ENCODE data around the gene G6PC1. TPM values are rescaled to one million over a fixed set of nuclear protein-coding genes. Genes with fewer than 3 reads are reported as not detected.
A peak's percentile ranks its signal among the peaks of the same experiment; 100 is the strongest.

Gene G6PC1
- total and polyA plus RNA-seq, 2 of the 13 experiments (the other 11 are each of a cell fraction or from before 2014, with no cell fraction given): 1.7 to 37.9 TPM

- TF ChIP-seq ATF7 (IDR thresholded peaks at IDR 0.05) (no peak), ATF7 (CRISPR knock-in tag; IDR thresholded peaks at IDR 0.05) (peak; percentile 42; the same call in 1 of the 2 replicates), KDM6A (CRISPR knock-in tag; IDR thresholded peaks at IDR 0.05; ENCODE audit: low read depth) (peak; percentile 96), CREM (IDR thresholded peaks at IDR 0.05) (peak; percentile 79), CREM (CRISPR knock-in tag; IDR thresholded peaks at IDR 0.05) (no peak), ZSCAN25 (CRISPR knock-in tag; IDR thresholded peaks at IDR 0.05) (peak; percentile 87), ZMYM3 (CRISPR knock-in tag; IDR thresholded peaks at IDR 0.05) (peak; percentile 73), ZBTB20 (CRISPR knock-in tag; IDR thresholded peaks at IDR 0.05; ENCODE audit: borderline replicate concordance, low read depth) (peak; percentile 79; the same call in 1 of the 2 replicates), TGIF2 (CRISPR knock-in tag; IDR thresholded peaks at IDR 0.05) (peak; percentile 75), POGK (CRISPR knock-in tag; conservative IDR thresholded peaks at IDR 0.05) (peak; percentile 63; the same call in 1 of the 2 replicates), HOXD1 (CRISPR knock-in tag; IDR thresholded peaks at IDR 0.05) (no peak), NFKB2 (CRISPR knock-in tag; IDR thresholded peaks at IDR 0.05; ENCODE audit: borderline replicate concordance) (no peak), ZNF430 (CRISPR knock-in tag; IDR thresholded peaks at IDR 0.05) (0 out of 2 replicates have a peak, but pooled peaks have one; percentile 2), EED (CRISPR knock-in tag; IDR thresholded peaks at IDR 0.05) (0 out of 2 replicates have a peak, but pooled peaks have one; percentile 42), ZNF350 (CRISPR knock-in tag; IDR thresholded peaks at IDR 0.05; ENCODE audit: borderline replicate concordance, low read depth) (peak; percentile 69; the same call in 1 of the 2 replicates), ZNF207 (IDR thresholded peaks at IDR 0.05; ENCODE audit: borderline replicate concordance) (no peak), ETV5 (CRISPR knock-in tag; IDR thresholded peaks at IDR 0.05; ENCODE audit: borderline replicate concordance) (peak; percentile 69; the same call in 1 of the 2 replicates), FOXK2 (IDR thresholded peaks at IDR 0.05) (peak; percentile 72), ZNF574 (CRISPR knock-in tag; IDR thresholded peaks at IDR 0.05) (peak; percentile 80), PHF8 (CRISPR knock-in tag; IDR thresholded peaks at IDR 0.05) (no peak), ZNF20 (CRISPR knock-in tag; IDR thresholded peaks at IDR 0.05) (no peak)
- TF ChIP-seq, protein P1, sequence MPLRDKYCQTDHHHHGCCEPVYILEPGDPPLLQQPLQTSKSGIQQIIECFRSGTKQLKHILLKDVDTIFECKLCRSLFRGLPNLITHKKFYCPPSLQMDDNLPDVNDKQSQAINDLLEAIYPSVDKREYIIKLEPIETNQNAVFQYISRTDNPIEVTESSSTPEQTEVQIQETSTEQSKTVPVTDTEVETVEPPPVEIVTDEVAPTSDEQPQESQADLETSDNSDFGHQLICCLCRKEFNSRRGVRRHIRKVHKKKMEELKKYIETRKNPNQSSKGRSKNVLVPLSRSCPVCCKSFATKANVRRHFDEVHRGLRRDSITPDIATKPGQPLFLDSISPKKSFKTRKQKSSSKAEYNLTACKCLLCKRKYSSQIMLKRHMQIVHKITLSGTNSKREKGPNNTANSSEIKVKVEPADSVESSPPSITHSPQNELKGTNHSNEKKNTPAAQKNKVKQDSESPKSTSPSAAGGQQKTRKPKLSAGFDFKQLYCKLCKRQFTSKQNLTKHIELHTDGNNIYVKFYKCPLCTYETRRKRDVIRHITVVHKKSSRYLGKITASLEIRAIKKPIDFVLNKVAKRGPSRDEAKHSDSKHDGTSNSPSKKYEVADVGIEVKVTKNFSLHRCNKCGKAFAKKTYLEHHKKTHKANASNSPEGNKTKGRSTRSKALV (CRISPR knock-in tag; IDR thresholded peaks at IDR 0.05): peak; percentile 28; the same call in 1 of the 2 replicates
- TF ChIP-seq, protein P2, sequence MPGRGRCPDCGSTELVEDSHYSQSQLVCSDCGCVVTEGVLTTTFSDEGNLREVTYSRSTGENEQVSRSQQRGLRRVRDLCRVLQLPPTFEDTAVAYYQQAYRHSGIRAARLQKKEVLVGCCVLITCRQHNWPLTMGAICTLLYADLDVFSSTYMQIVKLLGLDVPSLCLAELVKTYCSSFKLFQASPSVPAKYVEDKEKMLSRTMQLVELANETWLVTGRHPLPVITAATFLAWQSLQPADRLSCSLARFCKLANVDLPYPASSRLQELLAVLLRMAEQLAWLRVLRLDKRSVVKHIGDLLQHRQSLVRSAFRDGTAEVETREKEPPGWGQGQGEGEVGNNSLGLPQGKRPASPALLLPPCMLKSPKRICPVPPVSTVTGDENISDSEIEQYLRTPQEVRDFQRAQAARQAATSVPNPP (CRISPR knock-in tag; IDR thresholded peaks at IDR 0.05): peak; percentile 81; the same call in 1 of the 2 replicates
These were observed 6.1 kb upstream of the G6PC1 start (continued) for GRCh38 chr17:42894283-42895184.

Data from HepG2 (cell line).